Lung (tissue), 13 donors: Measurements from ENCODE around the gene MSH6. TPM values are rescaled to one million over a fixed set of nuclear protein-coding genes. Genes with fewer than 3 reads are reported as not detected.
"Not testable (repeated sequence)": the region's sequence is repeated elsewhere in the genome, so short reads cannot be mapped to it uniquely, and the experiment has no call there.

Experiments
- ATAC-seq: fragments of 200-7000 bp; cut with Tn5 transposase; one replicate; pipeline ENCODE4 v1.9.1; 2020; ENCODE audit warnings: moderate number of reproducible peaks; ENCODE audit not compliant: insufficient read depth, low FRiP score
- DNase-seq, 3 donors: peaks; one replicate each; pipeline ENCODE4 v3.0.0-alpha.2; 2013 to 2017
- H3K27ac ChIP-seq, 2 donors: one replicate each; pipeline ENCODE4 v1.5.1; 2013; ENCODE audit warnings: mild to moderate bottlenecking in 2 of 2, moderate library complexity in 2 of 2, control low read depth in 1 of 2, inconsistent platforms in 1 of 2, low read depth in 1 of 2, low read length in 1 of 2
- H3K27me3 ChIP-seq, 3 donors: one replicate each; pipeline ENCODE4 v1.5.1; 2013; ENCODE audit warnings: low read length in 2 of 3; ENCODE audit not compliant: control insufficient read depth in 3 of 3, insufficient read depth in 3 of 3
- H3K36me3 ChIP-seq, 4 donors: one replicate each; pipeline ENCODE4 v1.5.1; 2013; ENCODE audit warnings: low read length in 4 of 4, mild to moderate bottlenecking in 1 of 4, moderate library complexity in 1 of 4; ENCODE audit not compliant: control insufficient read depth in 4 of 4, insufficient read depth in 4 of 4
- H3K4me1 ChIP-seq, 5 donors: one replicate each; pipeline ENCODE4 v1.5.1; 2013; ENCODE audit warnings: low read length in 5 of 5, mild to moderate bottlenecking in 2 of 5, moderate library complexity in 1 of 5; ENCODE audit not compliant: control insufficient read depth in 5 of 5, insufficient read depth in 5 of 5
- H3K4me3 ChIP-seq: one replicate; pipeline ENCODE4 v1.5.1; 2013; ENCODE audit warnings: mild to moderate bottlenecking, control low read depth, moderate library complexity
- H3K9ac ChIP-seq, 2 donors: one replicate each; pipeline ENCODE4 v1.5.1; 2013; ENCODE audit warnings: low read length in 2 of 2, control low read depth in 1 of 2; ENCODE audit not compliant: insufficient read depth in 1 of 2
- H3K9me3 ChIP-seq, 4 donors: one replicate each; pipeline ENCODE4 v1.5.1; 2013; ENCODE audit warnings: low read length in 3 of 4, mild to moderate bottlenecking in 1 of 4, moderate library complexity in 1 of 4; ENCODE audit not compliant: control insufficient read depth in 4 of 4, insufficient read depth in 3 of 4
- CTCF ChIP-seq: IDR thresholded peaks from 2 replicates; pipeline ENCODE4 v1.5.1; 2012; ENCODE audit warnings: mild to moderate bottlenecking; ENCODE audit errors: control extremely low read depth, extremely low read depth
- WGBS, 2 donors: extraction: QIAGEN DNeasy Blood & Tissue Kit; methylation state at CpG; one replicate each; pipeline ENCODE4 v1.1.7; 2013; 5-methylcytosine and 5-hydroxymethylcytosine counted together
- polyA plus RNA-seq, 2 donors: library from polyadenylated mRNA; stranded (reverse); fragments of 200-250 nt; gene quantifications; one replicate each; pipeline ENCODE4 v1.2.1, GENCODE V29; 2013
- small RNA-seq: library from RNA; depleted of rRNA; stranded (forward); fragments of <200 nt; gene quantifications from one replicate; pipeline ENCODE3, GENCODE V24; 2014; ENCODE audit warnings: low replicate concordance
- total RNA-seq, 2 donors: library from RNA; depleted of rRNA in 1 of 2; stranded (reverse); fragments of >200 nt in 1 of 2; gene quantifications; one replicate each; pipeline ENCODE4 v1.2.1, GENCODE V29; 2014 to 2021
- donor health status: control.
- donor health status: control.
- donor health status: Bipolar disorder and iron deficiency.
- donor health status: healthy.
- donor health status: DM: yes; HTN: yes; CAD: no.

Gene MSH6
- total and polyA plus RNA-seq, 4 donors = 8.8 to 59.5 (median 27.2) TPM

GRCh38 chr2:47850198-47850597, 67.3 kb downstream of the MSH6 start:
- H3K9ac ChIP-seq = no peak overlapping the region
- no peaks in the 10 kb centered on the region for H3K9me3 ChIP-seq
- TF ChIP-seq CTCF = no peak
- DNase-seq (no peak), ATAC-seq (no peak)
- peaks cover 0 to 25% (median 0%) of the 10 kb centered on the region in 5 donors for H3K4me1 ChIP-seq
- H3K36me3 ChIP-seq = peaks cover 0 to 3% (median 0%) of the 10 kb centered on the region in 4 donors
- no peak overlapping the region for H3K4me3 ChIP-seq
- no peak overlapping the region for H3K27ac ChIP-seq
- WGBS, 2 donors = 95 to 96% methylated on average over 1 of the region's 1 CpG
- no peaks in the 10 kb centered on the region for H3K27me3 ChIP-seq

GRCh38 chr2:47853067-47853777, 70.3 kb downstream of the MSH6 start:
- H3K36me3 ChIP-seq, DNase-seq, ATAC-seq, H3K9me3 ChIP-seq, H3K27ac ChIP-seq, H3K9ac ChIP-seq, H3K4me3 ChIP-seq, H3K27me3 ChIP-seq: not testable (repeated sequence)
- WGBS, 2 donors = 92 to 93% methylated on average over 8 of the region's 8 CpGs
- H3K4me1 ChIP-seq = peaks cover 0 to 19% (median 0%) of the 10 kb centered on the region in 5 donors

Small RNAs within 50 kb of the gene (small RNA-seq; reads per million reads assigned to genes)
- gene RF00026 (not detected), gene RPL36AP15 (not detected)

Other genes starting within 250 kb of the MSH6 start
- gene KCNK12, start 212.2 kb upstream of the MSH6 start, total RNA-seq = under 1 TPM in 1 of 2 donors, not detected in 1; 0.06 TPM
- under 1 TPM; 0.01 to 0.02 TPM for gene KCNK12, start 212.2 kb upstream of the MSH6 start, polyA plus RNA-seq
- gene FBXO11, start 123.4 kb downstream of the MSH6 start, total RNA-seq = 100 to 1,000 TPM in 1 of 2 donors, 10 to 100 TPM in 1; 54.2 to 157 TPM
- gene FBXO11, start 123.4 kb downstream of the MSH6 start, polyA plus RNA-seq = 10 to 100 TPM; 21.9 to 31.4 TPM